GM21367 (cell line): Measurements from ENCODE around the gene ATG2B.
A peak's percentile ranks its signal among the peaks of the same experiment; 100 is the strongest.
"Not testable (repeated sequence)": the region's sequence is repeated elsewhere in the genome, so short reads cannot be mapped to it uniquely, and the experiment has no call there.

ENCODE experiments used
- ATAC-seq: cut with Tn5 transposase; IDR thresholded peaks from one replicate; pipeline ENCODE4 v1.9.1; 2021; ENCODE audit not compliant: unreplicated experiment

The ATG2B gene

GRCh38 chr14:96383445-96383844, 20.3 kb upstream of the ATG2B start:
- no peak for ATAC-seq

GRCh38 chr14:96380735-96381134, 17.6 kb upstream of the ATG2B start:
- peak; percentile 57 for ATAC-seq

GRCh38 chr14:96376093-96376492, 13.0 kb upstream of the ATG2B start:
- ATAC-seq, result no peak

- no peak for ATAC-seq
Observed at GRCh38 chr14:96373538-96373937, 10.4 kb upstream of the ATG2B start.

- no peak for ATAC-seq
Observed at GRCh38 chr14:96370528-96370927, 7.4 kb upstream of the ATG2B start.

- no peak for ATAC-seq
Observed at GRCh38 chr14:96368534-96368933, 5.4 kb upstream of the ATG2B start.

GRCh38 chr14:96364962-96365361, 1.8 kb upstream of the ATG2B start:
- ATAC-seq, result no peak

- ATAC-seq, result peak; percentile 19
Observed at GRCh38 chr14:96363751-96364336, 703 bp upstream of the ATG2B start.

GRCh38 chr14:96362071-96362964, 823 bp downstream of the ATG2B start:
- ATAC-seq, result no peak

GRCh38 chr14:96359959-96360358, 3.2 kb downstream of the ATG2B start:
- ATAC-seq, result no peak

- ATAC-seq, result no peak
Observed at GRCh38 chr14:96357216-96357615, 5.9 kb downstream of the ATG2B start.

- ATAC-seq, result no peak
Observed at GRCh38 chr14:96354246-96354645, 8.9 kb downstream of the ATG2B start.

- no peak for ATAC-seq
Observed at GRCh38 chr14:96352708-96353107, 10.4 kb downstream of the ATG2B start.

GRCh38 chr14:96351986-96352385, 11.2 kb downstream of the ATG2B start:
- no peak for ATAC-seq

- ATAC-seq, result no peak
Observed at GRCh38 chr14:96349286-96350075, 13.7 kb downstream of the ATG2B start.

GRCh38 chr14:96347957-96348356, 15.2 kb downstream of the ATG2B start:
- ATAC-seq, result not testable (repeated sequence)

- ATAC-seq, result no peak
Observed at GRCh38 chr14:96345669-96346068, 17.5 kb downstream of the ATG2B start.

- no peak for ATAC-seq
Observed at GRCh38 chr14:96341323-96341722, 21.8 kb downstream of the ATG2B start.

GRCh38 chr14:96338551-96338950, 24.6 kb downstream of the ATG2B start:
- ATAC-seq, result no peak

GRCh38 chr14:96324219-96324618, 38.9 kb downstream of the ATG2B start:
- no peak for ATAC-seq

- no peak for ATAC-seq
Observed at GRCh38 chr14:96320605-96321004, 42.5 kb downstream of the ATG2B start.

- ATAC-seq, result no peak
Observed at GRCh38 chr14:96318836-96319235, 44.3 kb downstream of the ATG2B start.
